ENCODE measurements around the gene OR2M7.

GRCh38 chr1:248288391-248288790, 36.0 kb downstream of the OR2M7 start:
- no peak for TF ChIP-seq CTCF (IDR thresholded peaks at IDR 0.05; ENCODE audit: poor library complexity)
- no peak for TF ChIP-seq EZH2 (IDR thresholded peaks at IDR 0.05; ENCODE audit: borderline replicate concordance)

Data from hepatocyte (in vitro differentiated cells).